Measurements from ENCODE around the gene ABCF3. TPM values are rescaled to one million over a fixed set of nuclear protein-coding genes. Genes with fewer than 3 reads are reported as not detected.
A peak's percentile ranks its signal among the peaks of the same experiment; 100 is the strongest.
"Not testable (repeated sequence)": the region's sequence is repeated elsewhere in the genome, so short reads cannot be mapped to it uniquely, and the experiment has no call there.

Gene ABCF3
- 10 to 100 TPM; 21.6 to 67.9 (median 40.6) TPM for total RNA-seq

GRCh38 chr3:184186184-184186901 is at the start of gene ABCF3:
Gene ABCF3 (plus strand): TSS chr3:184186199. CDS start chr3:184186208, 9 bp downstream.
- in situ Hi-C loops (cut with MboI; ENCODE audit: low pct_unique_long_range_greater_than_20kb in 2 of 9, low sequenced_read_pairs in 9 of 9, unreplicated experiment in 9 of 9), result no loop called here
- 0 to 13% (median 0%) methylated on average over 1 to 8 of the region's 45 CpGs; no CpG with 5 or more reads in 5 of the 10 experiments for WGBS, 10 experiments
- ATAC-seq (replicated peaks in 6 of 8), result peak; percentile 23 to 47 (median 34)
- H3K27ac ChIP-seq, result peak within 1 kb of the TSS; percentile 79 to 87
- peaks cover 7 to 10% of the 10 kb centered on the region in 2 donors for H3K4me1 ChIP-seq (replicated peaks in 1 of 2)
- H3K4me3 ChIP-seq, result peak within 1 kb of the TSS; percentile 57 to 87 (median 68)

GRCh38 chr3:184140436-184140835 is 45.6 kb upstream of the ABCF3 start:
- Histone ChIP-seq H3K4me1 (replicated peaks in 1 of 2) (peaks cover 5 to 9% of the 10 kb centered on the region in 2 donors), H3K4me3 (no peak overlapping the region), H3K27ac (no peak overlapping the region)
- no peak for ATAC-seq (replicated peaks in 6 of 8)
- in situ Hi-C loops (cut with MboI; ENCODE audit: low pct_unique_long_range_greater_than_20kb in 2 of 9, low sequenced_read_pairs in 9 of 9, unreplicated experiment in 9 of 9), result no loop called here
- 70 to 100% (median 99%) methylated on average over 1 to 9 of the region's 10 CpGs; no CpG with 5 or more reads in 2 of the 10 experiments for WGBS, 10 experiments

- Histone ChIP-seq H3K27ac (no peak overlapping the region), H3K4me1 (replicated peaks in 1 of 2) (no peaks in the 10 kb centered on the region), H3K4me3 (no peak overlapping the region)
- in situ Hi-C loops (cut with MboI; ENCODE audit: low pct_unique_long_range_greater_than_20kb in 2 of 9, low sequenced_read_pairs in 9 of 9, unreplicated experiment in 9 of 9), result no loop called here
- WGBS, 10 experiments, result 80 to 100% (median 95%) methylated on average over 1 to 7 of the region's 7 CpGs; no CpG with 5 or more reads in 3 of the 10 experiments
- no peak for ATAC-seq (replicated peaks in 6 of 8)
Observed at GRCh38 chr3:184142199-184142598, 43.8 kb upstream of the ABCF3 start.

- no peak for ATAC-seq (replicated peaks in 6 of 8)
- Histone ChIP-seq H3K27ac (no peak overlapping the region), H3K4me3 (no peak overlapping the region), H3K4me1 (replicated peaks in 1 of 2) (no peaks in the 10 kb centered on the region)
- WGBS, 10 experiments, result 90 to 100% (median 97%) methylated on average over 1 to 3 of the region's 3 CpGs; no CpG with 5 or more reads in 6 of the 10 experiments
- in situ Hi-C loops (cut with MboI; ENCODE audit: low pct_unique_long_range_greater_than_20kb in 2 of 9, low sequenced_read_pairs in 9 of 9, unreplicated experiment in 9 of 9), result no loop called here
Observed at GRCh38 chr3:184143327-184143726, 42.7 kb upstream of the ABCF3 start.

GRCh38 chr3:184144505-184144904 is 41.5 kb upstream of the ABCF3 start:
- in situ Hi-C loops (cut with MboI; ENCODE audit: low pct_unique_long_range_greater_than_20kb in 2 of 9, low sequenced_read_pairs in 9 of 9, unreplicated experiment in 9 of 9), result no loop called here
- 94 to 100% (median 99%) methylated on average over 2 to 5 of the region's 5 CpGs; no CpG with 5 or more reads in 6 of the 10 experiments for WGBS, 10 experiments
- ATAC-seq (replicated peaks in 6 of 8), result no peak

GRCh38 chr3:184145111-184145524 is 40.9 kb upstream of the ABCF3 start:
- in situ Hi-C loops (cut with MboI; ENCODE audit: low pct_unique_long_range_greater_than_20kb in 2 of 9, low sequenced_read_pairs in 9 of 9, unreplicated experiment in 9 of 9), result no loop called here
- ATAC-seq (replicated peaks in 6 of 8), result peak; percentile 63 to 97 (median 80)
- Histone ChIP-seq H3K4me1 (replicated peaks in 1 of 2) (no peaks in the 10 kb centered on the region), H3K27ac (no peak overlapping the region), H3K4me3 (no peak overlapping the region)
- WGBS, 10 experiments, result 50 to 100% (median 80%) methylated on average over 1 to 4 of the region's 4 CpGs; no CpG with 5 or more reads in 5 of the 10 experiments

More at GRCh38 chr3:184144505-184144904, 41.5 kb upstream of the ABCF3 start:
- Histone ChIP-seq H3K27ac (no peak overlapping the region), H3K4me3 (no peak overlapping the region), H3K4me1 (replicated peaks in 1 of 2) (no peaks in the 10 kb centered on the region)

GRCh38 chr3:184145751-184146270 is 40.2 kb upstream of the ABCF3 start:
- ATAC-seq (replicated peaks in 6 of 8), result no peak
- in situ Hi-C loops (cut with MboI; ENCODE audit: low pct_unique_long_range_greater_than_20kb in 2 of 9, low sequenced_read_pairs in 9 of 9, unreplicated experiment in 9 of 9), result no loop called here
- H3K4me1 ChIP-seq (replicated peaks in 1 of 2), result no peaks in the 10 kb centered on the region
- H3K27ac ChIP-seq, result no peak overlapping the region
- no peak overlapping the region for H3K4me3 ChIP-seq
- 60 to 100% (median 86%) methylated on average over 1 to 8 of the region's 8 CpGs; no CpG with 5 or more reads in 2 of the 10 experiments for WGBS, 10 experiments

GRCh38 chr3:184148076-184148475 is 37.9 kb upstream of the ABCF3 start:
- 80 to 100% (median 89%) methylated on average over 1 to 3 of the region's 3 CpGs; no CpG with 5 or more reads in 2 of the 10 experiments for WGBS, 10 experiments
- Histone ChIP-seq H3K27ac (no peak overlapping the region), H3K4me3 (no peak overlapping the region), H3K4me1 (replicated peaks in 1 of 2) (no peaks in the 10 kb centered on the region)
- in situ Hi-C loops (cut with MboI; ENCODE audit: low pct_unique_long_range_greater_than_20kb in 2 of 9, low sequenced_read_pairs in 9 of 9, unreplicated experiment in 9 of 9), result no loop called here
- ATAC-seq (replicated peaks in 6 of 8), result no peak

GRCh38 chr3:184149123-184149522 is 36.9 kb upstream of the ABCF3 start:
- Histone ChIP-seq H3K27ac (no peak overlapping the region), H3K4me3 (no peak overlapping the region), H3K4me1 (replicated peaks in 1 of 2) (peaks cover under 1 to 7% of the 10 kb centered on the region in 2 donors)
- in situ Hi-C loops (cut with MboI; ENCODE audit: low pct_unique_long_range_greater_than_20kb in 2 of 9, low sequenced_read_pairs in 9 of 9, unreplicated experiment in 9 of 9), result no loop called here
- 75 to 100% (median 95%) methylated on average over 1 to 6 of the region's 6 CpGs for WGBS, 10 experiments
- ATAC-seq (replicated peaks in 6 of 8), result no peak

- H3K27ac ChIP-seq; H3K4me1 ChIP-seq (replicated peaks in 1 of 2); in situ Hi-C loops (cut with MboI; ENCODE audit: low pct_unique_long_range_greater_than_20kb in 2 of 9, low sequenced_read_pairs in 9 of 9, unreplicated experiment in 9 of 9); H3K4me3 ChIP-seq: not testable (repeated sequence)
- WGBS, 10 experiments, result 30 to 71% (median 50%) methylated on average over 2 of the region's 6 CpGs; no CpG with 5 or more reads in 7 of the 10 experiments
- peak in 3 of 8 experiments; percentile 34 to 75 (median 44) for ATAC-seq (replicated peaks in 6 of 8)
Observed at GRCh38 chr3:184149770-184150169, 36.2 kb upstream of the ABCF3 start.

GRCh38 chr3:184154885-184155643 is 30.9 kb upstream of the ABCF3 start, which contains the start of gene DVL3:
Gene DVL3 (plus strand): TSS chr3:184155377. CDS start chr3:184155636, 259 bp downstream.
- Histone ChIP-seq H3K4me3 (peak within 1 kb of the TSS; percentile 61 to 85 (median 74)), H3K4me1 (replicated peaks in 1 of 2) (peaks cover 15 to 19% of the 10 kb centered on the region in 2 donors), H3K27ac (peak within 1 kb of the TSS; percentile 89 to 92)
- in situ Hi-C loops (cut with MboI; ENCODE audit: low pct_unique_long_range_greater_than_20kb in 2 of 9, low sequenced_read_pairs in 9 of 9, unreplicated experiment in 9 of 9), result no loop called here
- ATAC-seq (replicated peaks in 6 of 8), result peak; percentile 71 to 85 (median 80)
- WGBS, 10 experiments, result 0 to 8% (median 0%) methylated on average over 1 to 3 of the region's 84 CpGs; no CpG with 5 or more reads in 5 of the 10 experiments

GRCh38 chr3:184155644-184156521 is 30.1 kb upstream of the ABCF3 start:
- 0% methylated on average over 2 to 17 of the region's 47 CpGs; no CpG with 5 or more reads in 5 of the 10 experiments for WGBS, 10 experiments
- Histone ChIP-seq H3K4me3 (peak overlapping the region; percentile 61 to 85 (median 74)), H3K27ac (peak overlapping the region; percentile 89 to 92), H3K4me1 (replicated peaks in 1 of 2) (peaks cover 15 to 19% of the 10 kb centered on the region in 2 donors)
- ATAC-seq (replicated peaks in 6 of 8), result peak; percentile 16 to 36 (median 29)
- in situ Hi-C loops (cut with MboI; ENCODE audit: low pct_unique_long_range_greater_than_20kb in 2 of 9, low sequenced_read_pairs in 9 of 9, unreplicated experiment in 9 of 9), result no loop called here
